NCI-H1436 treated with DMSO at 0.1 percent for 48 hours (cell line): Measurements from ENCODE around the gene SHB.
"Not testable (repeated sequence)": the region's sequence is repeated elsewhere in the genome, so short reads cannot be mapped to it uniquely, and the experiment has no call there.

Source experiments
- DNase-seq: peaks from one replicate; lab custom pipeline; 2025; lab: John Stamatoyannopoulos, UW

The SHB gene

GRCh38 chr9:38063363-38063707, 5.7 kb downstream of the SHB start:
- no peak for DNase-seq

- no peak for DNase-seq
Observed at GRCh38 chr9:38062498-38063362, 6.3 kb downstream of the SHB start.

GRCh38 chr9:38062106-38062497, 6.9 kb downstream of the SHB start:
- DNase-seq, result no peak

GRCh38 chr9:38061326-38061977, 7.6 kb downstream of the SHB start:
- no peak for DNase-seq

GRCh38 chr9:38060681-38061080, 8.3 kb downstream of the SHB start:
- no peak for DNase-seq

- DNase-seq, result no peak
Observed at GRCh38 chr9:38059233-38059936, 9.6 kb downstream of the SHB start.

- DNase-seq, result no peak
Observed at GRCh38 chr9:38058452-38059232, 10.4 kb downstream of the SHB start.

GRCh38 chr9:38057416-38058195, 11.4 kb downstream of the SHB start:
- no peak for DNase-seq

GRCh38 chr9:38054653-38055052, 14.4 kb downstream of the SHB start:
- DNase-seq, result no peak

- no peak for DNase-seq
Observed at GRCh38 chr9:38053697-38054461, 15.1 kb downstream of the SHB start.

GRCh38 chr9:38051780-38052546, 17.1 kb downstream of the SHB start:
- no peak for DNase-seq

- DNase-seq, result no peak
Observed at GRCh38 chr9:38048316-38048969, 20.6 kb downstream of the SHB start.

GRCh38 chr9:38047301-38048251, 21.5 kb downstream of the SHB start:
- DNase-seq, result no peak

- DNase-seq, result no peak
Observed at GRCh38 chr9:38046661-38047300, 22.2 kb downstream of the SHB start.

GRCh38 chr9:38045939-38046338, 23.1 kb downstream of the SHB start:
- not testable (repeated sequence) for DNase-seq

GRCh38 chr9:38044706-38045105, 24.3 kb downstream of the SHB start:
- DNase-seq, result no peak

- DNase-seq, result no peak
Observed at GRCh38 chr9:38043931-38044623, 24.9 kb downstream of the SHB start.
